IMR-90 (cell line): ENCODE data around the gene ZNF574. TPM values are rescaled to one million over a fixed set of nuclear protein-coding genes. Genes with fewer than 3 reads are reported as not detected.

Experiments
- ATAC-seq: fragments of 200-7000 bp; cut with Tn5 transposase; 2 replicates; pipeline ENCODE4 v1.9.1; 2020; ENCODE audit warnings: low read depth, mild to moderate bottlenecking, moderate library complexity
- BruUV-seq: library from RNA; stranded (reverse); fragments of 400-500 nt; replicated peaks from 2 replicates; lab custom pipeline; 2021; lab: Mats Ljungman, UMichigan
- CTCF ChIA-PET: fragments of 300-600 bp; formaldehyde crosslinking; extraction: SDS; loops from one replicate; lab custom pipeline; 2021; ENCODE audit warnings: antibody characterized with exemption; lab: Yijun Ruan, JAX
- POLR2A ChIA-PET: fragments of 300-600 bp; sonication (Branson Sonifier 250); formaldehyde crosslinking; loops from one replicate; lab custom pipeline; 2022; ENCODE audit warnings: antibody characterized with exemption; ENCODE audit not compliant: unreplicated experiment; lab: Charles Lee
- DNase-seq: peaks from one replicate; pipeline ENCODE4 v3.0.0; 2013
- H2AFZ ChIP-seq: replicated peaks from 2 replicates; pipeline ENCODE3; 2013; ENCODE audit warnings: low read length, mild to moderate bottlenecking; ENCODE audit not compliant: poor library complexity
- H2AK5ac ChIP-seq: 2 replicates; pipeline ENCODE4 v1.6.1; 2013; ENCODE audit warnings: low read depth, low read length, inconsistent platforms
- H2AK9ac ChIP-seq: replicated peaks from 2 replicates; pipeline ENCODE3; 2013; ENCODE audit warnings: mild to moderate bottlenecking, low read depth, low read length, moderate library complexity; ENCODE audit not compliant: poor library complexity
- H2BK120ac ChIP-seq: 2 replicates; pipeline ENCODE4 v1.6.1; 2013; ENCODE audit warnings: low read depth, low read length, inconsistent platforms
- H2BK15ac ChIP-seq: 3 replicates; pipeline ENCODE4 v1.6.1; 2013; ENCODE audit warnings: low read depth, low read length, inconsistent platforms
- H2BK20ac ChIP-seq: 2 replicates; pipeline ENCODE4 v1.6.1; 2013; ENCODE audit warnings: low read depth, mild to moderate bottlenecking, inconsistent platforms, low read length, moderate library complexity
- H2BK5ac ChIP-seq: 2 replicates; pipeline ENCODE4 v1.6.1; 2013; ENCODE audit warnings: mild to moderate bottlenecking, low read depth, low read length, inconsistent platforms; ENCODE audit not compliant: poor library complexity, severe bottlenecking
- H3K14ac ChIP-seq: replicated peaks from 2 replicates; pipeline ENCODE4 v1.6.1; 2013; ENCODE audit warnings: low read depth, low read length, inconsistent platforms
- H3K18ac ChIP-seq: 2 replicates; pipeline ENCODE4 v1.6.1; 2013; ENCODE audit warnings: low read depth, low read length, control low read depth
- H3K23ac ChIP-seq: 2 replicates; pipeline ENCODE4 v1.6.1; 2013; ENCODE audit warnings: low read depth, low read length, inconsistent platforms
- H3K27ac ChIP-seq: 2 replicates; pipeline ENCODE4 v1.5.1; 2013; ENCODE audit warnings: mild to moderate bottlenecking, control low read depth, low read length; ENCODE audit not compliant: insufficient read depth
- H3K27me3 ChIP-seq: 2 replicates; pipeline ENCODE4 v1.6.1; 2013; ENCODE audit warnings: low read length; ENCODE audit not compliant: control insufficient read depth, insufficient read depth
- H3K36me3 ChIP-seq: 2 replicates; pipeline ENCODE4 v1.6.1; 2013; ENCODE audit warnings: low read length, mixed read lengths; ENCODE audit not compliant: control insufficient read depth, insufficient read depth
- H3K4ac ChIP-seq: 2 replicates; pipeline ENCODE4 v1.6.1; 2013; ENCODE audit warnings: low read depth, low read length, inconsistent platforms
- H3K4me1 ChIP-seq: 2 replicates; pipeline ENCODE4 v1.6.1; 2013; ENCODE audit warnings: low read length, mixed read lengths; ENCODE audit not compliant: control insufficient read depth, insufficient read depth
- H3K4me2 ChIP-seq: 2 replicates; pipeline ENCODE4 v1.6.1; 2013; ENCODE audit warnings: low read depth, mild to moderate bottlenecking, control low read depth, low read length, moderate library complexity
- H3K4me3 ChIP-seq: 2 replicates; pipeline ENCODE4 v1.5.1; 2013; ENCODE audit warnings: low read depth, mild to moderate bottlenecking, control low read depth, low read length, moderate library complexity; ENCODE audit not compliant: insufficient read depth
- H3K56ac ChIP-seq: 2 replicates; pipeline ENCODE4 v1.6.1; 2013; ENCODE audit warnings: low read length, inconsistent platforms; ENCODE audit not compliant: insufficient read depth; ENCODE audit errors: extremely low read depth
- H3K79me1 ChIP-seq, 2 experiments: 2 replicates each; pipeline ENCODE4 v1.6.1; 2013; ENCODE audit warnings: low read length in 2 of 2, inconsistent platforms in 1 of 2, low read depth in 1 of 2
- H3K9ac ChIP-seq: 2 replicates; pipeline ENCODE4 v1.6.1; 2013; ENCODE audit warnings: low read depth, low read length, control low read depth
- H3K9me1 ChIP-seq: 2 replicates; pipeline ENCODE4 v1.6.1; 2013; ENCODE audit warnings: low read length, inconsistent platforms; ENCODE audit not compliant: insufficient read depth
- H3K9me3 ChIP-seq: 2 replicates; pipeline ENCODE4 v1.6.1; 2013; ENCODE audit warnings: low read length; ENCODE audit not compliant: control insufficient read depth, insufficient read depth
- H4K20me1 ChIP-seq: 2 replicates; pipeline ENCODE4 v1.6.1; 2013; ENCODE audit warnings: low read length, inconsistent platforms; ENCODE audit not compliant: insufficient read depth
- H4K5ac ChIP-seq: 2 replicates; pipeline ENCODE4 v1.6.1; 2013; ENCODE audit warnings: mild to moderate bottlenecking, low read depth, low read length, control low read depth
- H4K8ac ChIP-seq, 2 experiments: 2 replicates each; pipeline ENCODE4 v1.6.1; 2013; ENCODE audit warnings: low read depth in 2 of 2, low read length in 2 of 2, control low read depth in 1 of 2, inconsistent platforms in 1 of 2
- H4K91ac ChIP-seq: 2 replicates; pipeline ENCODE4 v1.6.1; 2013; ENCODE audit warnings: low read depth, low read length, inconsistent platforms; ENCODE audit not compliant: insufficient read depth
- FOS ChIP-seq: fragments of 150-350 bp; IDR thresholded peaks from 2 replicates; pipeline ENCODE4 v1.6.1; 2016; ENCODE audit warnings: low read depth, low read length
- RCOR1 ChIP-seq: IDR thresholded peaks from 2 replicates; pipeline ENCODE4 v1.6.1; 2012; ENCODE audit warnings: mild to moderate bottlenecking, low read length, improper control_type of control experiment; ENCODE audit not compliant: insufficient replicate concordance
- WGBS, 2 experiments: methylation state at CpG; one replicate each; pipeline versions ENCODE4 v1.1.5 to v1.1.7; 2013; ENCODE audit warnings: missing lambda C conversion rate in 2 of 2; ENCODE audit not compliant: insufficient read length in 1 of 2; ENCODE audit errors: extremely low coverage in 2 of 2; 5-methylcytosine and 5-hydroxymethylcytosine counted together
- dilution Hi-C: fragments of 300-500 bp; cut with HindIII; formaldehyde crosslinking; loops from one replicate; pipeline ENCODE4 v1.14.3; 2018; ENCODE audit warnings: low sequenced_read_pairs; ENCODE audit not compliant: unreplicated experiment
- in situ Hi-C: fragments of 300-500 bp; cut with MboI; formaldehyde crosslinking; loops from 3 replicates; pipeline ENCODE4 v1.14.3; 2019; ENCODE audit warnings: low sequenced_read_pairs, inconsistent platforms, mixed read lengths
- intact Hi-C: fragments of 100-400 bp; cut with micrococcal nuclease; formaldehyde crosslinking; loops from 2 replicates; pipeline ENCODE4 v1.10.0; 2022
- polyA plus RNA-seq, 3 experiments: library from polyadenylated mRNA; depleted of rRNA; stranded (reverse); fragments of >200 nt; gene quantifications; 2 replicates each; pipeline ENCODE4 v1.2.3, GENCODE V29; 2012; ENCODE audit warnings: low replicate concordance in 1 of 3
- total RNA-seq: library from RNA; depleted of rRNA; stranded (reverse); fragments of >200 nt; gene quantifications from 2 replicates; pipeline ENCODE4 v1.2.3, GENCODE V29; 2012

The ZNF574 gene
- total and polyA plus RNA-seq, 2 of the 4 experiments (the other 2 are of a cell fraction): 8.1 to 14.1 TPM

DNA sequence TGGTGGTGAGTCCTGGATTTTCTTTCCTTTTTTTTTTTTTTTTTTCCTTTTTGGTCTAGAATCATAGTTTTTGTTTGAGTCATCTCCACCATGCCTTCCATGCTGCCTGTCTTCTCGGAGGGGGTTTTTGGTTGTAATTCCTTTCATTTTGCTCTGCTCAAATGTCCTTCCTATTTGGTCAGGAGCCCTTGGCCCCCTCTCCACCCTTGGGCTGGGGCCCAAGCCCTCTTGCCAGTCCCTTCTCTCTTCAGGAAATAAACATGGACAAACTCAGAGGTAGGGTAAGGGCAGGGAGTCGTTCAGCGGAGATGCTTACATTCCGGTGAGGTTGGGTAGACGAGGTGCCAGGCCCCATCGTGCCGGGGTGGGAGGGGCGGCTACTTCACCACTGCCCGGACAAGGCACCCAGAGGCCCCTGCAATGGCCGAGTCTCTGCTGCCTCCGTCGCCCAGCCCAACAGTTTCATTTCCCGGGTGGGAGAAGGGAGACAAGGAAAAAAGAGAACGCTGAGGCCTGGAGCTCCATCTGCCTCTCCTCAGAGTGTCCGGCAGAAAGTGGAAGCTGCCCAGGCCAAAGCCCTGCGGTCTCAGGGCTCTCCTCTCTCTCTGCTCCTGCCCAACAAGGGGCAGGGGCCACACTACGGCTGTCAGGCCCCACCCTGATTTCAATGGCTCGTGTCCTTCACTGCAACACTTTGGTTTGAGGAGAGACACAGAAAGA, 12.7 kb downstream of the ZNF574 start:
- Histone ChIP-seq H3K4me1 (peaks cover 12% of the 10 kb centered on the region), H4K20me1 (0 out of 2 replicates have a peak, but pooled peaks cover 2% of the 10 kb centered on the region), H3K4ac (peak overlapping the region; percentile 99), H3K27me3 (no peaks in the 10 kb centered on the region), H2AFZ (peak overlapping the region; percentile 97), H3K9me1 (peaks cover 10% of the 10 kb centered on the region), H3K56ac (peak overlapping the region; percentile 85), H2BK120ac (peak overlapping the region; percentile 99), H3K23ac (peak overlapping the region; percentile 95), H3K79me1 (peaks cover 1 to 19% of the 10 kb centered on the region in 2 experiments; a peak in 3 of 4 replicates), H2BK15ac (peak overlapping the region; percentile 92), H2AK9ac (peak overlapping the region; percentile 96), H3K4me3 (no peak overlapping the region; the same call in 1 of the 2 replicates), H3K36me3 (0 out of 2 replicates have a peak, but pooled peaks cover 2% of the 10 kb centered on the region), H3K27ac (peak overlapping the region; percentile 80), H2BK20ac (peak overlapping the region; percentile 98), H2AK5ac (peak overlapping the region; percentile 94), H3K14ac (peak overlapping the region; percentile 92), H3K4me2 (peak overlapping the region; percentile 89), H3K9ac (peak overlapping the region; percentile 15; the same call in 1 of the 2 replicates), H2BK5ac (peak overlapping the region; percentile 95), H3K9me3 (no peaks in the 10 kb centered on the region), H4K91ac (peak overlapping the region; percentile 97), H4K8ac (peak overlapping the region; percentile 50 to 99), H3K18ac (peak overlapping the region; percentile 88), H4K5ac (peak overlapping the region; percentile 96)
- ATAC-seq (peak; percentile 66), DNase-seq (peak; percentile 81)
- ChIA-PET POLR2A (no interaction called here), CTCF (no interaction called here)
- intact Hi-C loops (no loop called here), in situ Hi-C loops (no loop called here), dilution Hi-C loops (no loop called here)
- BruUV-seq: no TSS peak
- 86% methylated on average over 6 of the region's 18 CpGs; no CpG with 5 or more reads in 1 of the 2 experiments for WGBS, 2 experiments
- TF ChIP-seq FOS (peak; percentile 35; the same call in 1 of the 2 replicates), RCOR1 (no peak)
